GM18858 (cell line): ENCODE data around the gene CLPSL1.

Experiments used
- ATAC-seq: cut with Tn5 transposase; IDR thresholded peaks from one replicate; pipeline ENCODE4 v1.9.1; 2021; ENCODE audit not compliant: unreplicated experiment

The CLPSL1 gene

GRCh38 chr6:35795453-35796071 lies 14.7 kb downstream of the CLPSL1 start:
- ATAC-seq = no peak

- ATAC-seq = no peak
Observed at GRCh38 chr6:35796236-35796635, 15.4 kb downstream of the CLPSL1 start.

GRCh38 chr6:35797837-35798526 lies 17.2 kb downstream of the CLPSL1 start:
- ATAC-seq = no peak

- no peak for ATAC-seq
Observed at GRCh38 chr6:35798706-35799105, 17.9 kb downstream of the CLPSL1 start.

- no peak for ATAC-seq
Observed at GRCh38 chr6:35801148-35801547, 20.3 kb downstream of the CLPSL1 start.

GRCh38 chr6:35804996-35805736 lies 24.3 kb downstream of the CLPSL1 start, which contains the start of gene LHFPL5:
Gene LHFPL5 (plus strand): TSS chr6:35805352. CDS start chr6:35805671, 319 bp downstream.
- no peak for ATAC-seq

- ATAC-seq = no peak
Observed at GRCh38 chr6:35808688-35809087, 27.9 kb downstream of the CLPSL1 start.

- ATAC-seq = no peak
Observed at GRCh38 chr6:35809809-35810208, 29.0 kb downstream of the CLPSL1 start.

GRCh38 chr6:35810971-35811698 lies 30.3 kb downstream of the CLPSL1 start:
- no peak for ATAC-seq

- no peak for ATAC-seq
Observed at GRCh38 chr6:35811699-35811995, 30.8 kb downstream of the CLPSL1 start.

- ATAC-seq = no peak
Observed at GRCh38 chr6:35817515-35817914, 36.7 kb downstream of the CLPSL1 start.

GRCh38 chr6:35823601-35824000 lies 42.8 kb downstream of the CLPSL1 start:
- ATAC-seq = no peak

- no peak for ATAC-seq
Observed at GRCh38 chr6:35824552-35825192, 43.9 kb downstream of the CLPSL1 start.

- no peak for ATAC-seq
Observed at GRCh38 chr6:35829306-35829705, 48.5 kb downstream of the CLPSL1 start.

- ATAC-seq = no peak
Observed at GRCh38 chr6:35831257-35832007, 50.6 kb downstream of the CLPSL1 start.

- no peak for ATAC-seq
Observed at GRCh38 chr6:35833536-35833935, 52.7 kb downstream of the CLPSL1 start.
